ENCODE data around the gene SAMD3.
"Not testable (repeated sequence)": the region's sequence is repeated elsewhere in the genome, so short reads cannot be mapped to it uniquely, and the experiment has no call there.

SAMD3 gene

GRCh38 chr6:130222775-130223174 is at the start of gene SAMD3:
Gene SAMD3 (minus strand): TSS chr6:130222951. CDS start chr6:130215273, 7,678 bp downstream.
- peak in 1 of 2 donors; percentile 56 for DNase-seq

GRCh38 chr6:130269969-130270635 is 47.4 kb upstream of the SAMD3 start:
- DNase-seq = no peak

GRCh38 chr6:130265553-130265952 is 42.8 kb upstream of the SAMD3 start:
- not testable (repeated sequence) for DNase-seq

- DNase-seq = no peak
Measured at GRCh38 chr6:130262008-130262407, 39.3 kb upstream of the SAMD3 start.

GRCh38 chr6:130261558-130261957 is 38.8 kb upstream of the SAMD3 start:
- DNase-seq = peak in 1 of 2 donors; percentile 1

- peak; percentile 15 to 49 for DNase-seq
Measured at GRCh38 chr6:130260614-130261241, 38.0 kb upstream of the SAMD3 start.

- DNase-seq = peak; percentile 24 to 34
Measured at GRCh38 chr6:130260050-130260462, 37.3 kb upstream of the SAMD3 start.

- no peak for DNase-seq
Measured at GRCh38 chr6:130259557-130259956, 36.8 kb upstream of the SAMD3 start.

- peak in 1 of 2 donors; percentile 3 for DNase-seq
Measured at GRCh38 chr6:130259140-130259539, 36.4 kb upstream of the SAMD3 start.

- DNase-seq = no peak
Measured at GRCh38 chr6:130252527-130253237, 29.9 kb upstream of the SAMD3 start.

- no peak for DNase-seq
Measured at GRCh38 chr6:130245267-130245666, 22.5 kb upstream of the SAMD3 start.

GRCh38 chr6:130244728-130245127 is 22.0 kb upstream of the SAMD3 start:
- DNase-seq = no peak

- DNase-seq = no peak
Measured at GRCh38 chr6:130240232-130240631, 17.5 kb upstream of the SAMD3 start.

GRCh38 chr6:130239755-130240154 is 17.0 kb upstream of the SAMD3 start:
- no peak for DNase-seq

GRCh38 chr6:130233330-130233729 is 10.6 kb upstream of the SAMD3 start:
- DNase-seq = no peak

GRCh38 chr6:130230531-130230930 is 7.8 kb upstream of the SAMD3 start:
- not testable (repeated sequence) for DNase-seq

GRCh38 chr6:130229645-130230044 is 6.9 kb upstream of the SAMD3 start:
- peak in 1 of 2 donors; percentile 24 for DNase-seq

GRCh38 chr6:130223508-130223907 is 757 bp upstream of the SAMD3 start:
- DNase-seq = peak; percentile 61 to 83

GRCh38 chr6:130218134-130218533 is 4.6 kb downstream of the SAMD3 start:
- DNase-seq = peak in 1 of 2 donors; percentile 25

- peak in 1 of 2 donors; percentile 45 for DNase-seq
Measured at GRCh38 chr6:130216620-130217019, 6.1 kb downstream of the SAMD3 start.

GRCh38 chr6:130215526-130215925 is 7.2 kb downstream of the SAMD3 start:
- peak; percentile 36 to 79 for DNase-seq

- DNase-seq = no peak
Measured at GRCh38 chr6:130212215-130212874, 10.4 kb downstream of the SAMD3 start.

- no peak for DNase-seq
Measured at GRCh38 chr6:130211691-130212090, 11.1 kb downstream of the SAMD3 start.
